D721Med (cell line): Measurements from ENCODE around the gene PDLIM1.

ENCODE experiments used
- DNase-seq: peaks from one replicate; pipeline ENCODE4 v3.0.0; 2011; ENCODE audit warnings: low spot score; ENCODE audit not compliant: insufficient read length
- FAIRE-seq: peaks from 2 replicates; lab custom pipeline; 2011; peaks lifted over from hg19 to GRCh38; lab: Jason Lieb, UNC
- TF ChIP-seq, protein P1 (sequence below): IDR thresholded peaks from 2 replicates; pipeline ENCODE4 v1.5.1; 2012; ENCODE audit warnings: mild to moderate bottlenecking, control low read depth; ENCODE audit not compliant: insufficient read depth; ENCODE audit errors: missing control alignments

Gene PDLIM1

DNA sequence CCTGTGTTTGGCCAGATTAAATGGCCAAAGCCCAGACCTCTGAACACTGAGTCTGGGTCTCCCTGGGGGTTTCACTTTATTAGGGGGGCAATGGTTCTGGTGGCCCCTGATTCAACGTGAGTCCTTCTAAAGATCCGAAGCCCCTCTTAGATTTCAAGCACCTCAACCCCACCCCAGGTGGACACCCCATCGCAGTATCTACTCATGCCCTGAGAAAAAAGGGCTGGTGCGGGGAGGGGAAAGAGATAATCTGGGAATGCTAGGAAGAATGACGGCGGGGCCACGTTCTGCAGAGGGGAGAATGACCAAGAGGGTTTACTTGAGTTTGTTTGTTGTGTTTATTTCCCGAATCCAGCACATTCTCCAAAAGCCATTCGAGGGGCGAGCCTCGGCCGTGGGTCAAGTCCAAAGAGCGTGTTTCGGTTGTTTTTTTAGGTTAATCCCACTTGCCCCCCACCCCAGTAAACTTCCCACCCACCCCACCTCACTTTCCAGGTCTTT is 832 bp downstream of the PDLIM1 start:
- no peak for DNase-seq
- TF ChIP-seq, protein P1, sequence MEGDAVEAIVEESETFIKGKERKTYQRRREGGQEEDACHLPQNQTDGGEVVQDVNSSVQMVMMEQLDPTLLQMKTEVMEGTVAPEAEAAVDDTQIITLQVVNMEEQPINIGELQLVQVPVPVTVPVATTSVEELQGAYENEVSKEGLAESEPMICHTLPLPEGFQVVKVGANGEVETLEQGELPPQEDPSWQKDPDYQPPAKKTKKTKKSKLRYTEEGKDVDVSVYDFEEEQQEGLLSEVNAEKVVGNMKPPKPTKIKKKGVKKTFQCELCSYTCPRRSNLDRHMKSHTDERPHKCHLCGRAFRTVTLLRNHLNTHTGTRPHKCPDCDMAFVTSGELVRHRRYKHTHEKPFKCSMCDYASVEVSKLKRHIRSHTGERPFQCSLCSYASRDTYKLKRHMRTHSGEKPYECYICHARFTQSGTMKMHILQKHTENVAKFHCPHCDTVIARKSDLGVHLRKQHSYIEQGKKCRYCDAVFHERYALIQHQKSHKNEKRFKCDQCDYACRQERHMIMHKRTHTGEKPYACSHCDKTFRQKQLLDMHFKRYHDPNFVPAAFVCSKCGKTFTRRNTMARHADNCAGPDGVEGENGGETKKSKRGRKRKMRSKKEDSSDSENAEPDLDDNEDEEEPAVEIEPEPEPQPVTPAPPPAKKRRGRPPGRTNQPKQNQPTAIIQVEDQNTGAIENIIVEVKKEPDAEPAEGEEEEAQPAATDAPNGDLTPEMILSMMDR = no peak
- no peak for FAIRE-seq

DNA sequence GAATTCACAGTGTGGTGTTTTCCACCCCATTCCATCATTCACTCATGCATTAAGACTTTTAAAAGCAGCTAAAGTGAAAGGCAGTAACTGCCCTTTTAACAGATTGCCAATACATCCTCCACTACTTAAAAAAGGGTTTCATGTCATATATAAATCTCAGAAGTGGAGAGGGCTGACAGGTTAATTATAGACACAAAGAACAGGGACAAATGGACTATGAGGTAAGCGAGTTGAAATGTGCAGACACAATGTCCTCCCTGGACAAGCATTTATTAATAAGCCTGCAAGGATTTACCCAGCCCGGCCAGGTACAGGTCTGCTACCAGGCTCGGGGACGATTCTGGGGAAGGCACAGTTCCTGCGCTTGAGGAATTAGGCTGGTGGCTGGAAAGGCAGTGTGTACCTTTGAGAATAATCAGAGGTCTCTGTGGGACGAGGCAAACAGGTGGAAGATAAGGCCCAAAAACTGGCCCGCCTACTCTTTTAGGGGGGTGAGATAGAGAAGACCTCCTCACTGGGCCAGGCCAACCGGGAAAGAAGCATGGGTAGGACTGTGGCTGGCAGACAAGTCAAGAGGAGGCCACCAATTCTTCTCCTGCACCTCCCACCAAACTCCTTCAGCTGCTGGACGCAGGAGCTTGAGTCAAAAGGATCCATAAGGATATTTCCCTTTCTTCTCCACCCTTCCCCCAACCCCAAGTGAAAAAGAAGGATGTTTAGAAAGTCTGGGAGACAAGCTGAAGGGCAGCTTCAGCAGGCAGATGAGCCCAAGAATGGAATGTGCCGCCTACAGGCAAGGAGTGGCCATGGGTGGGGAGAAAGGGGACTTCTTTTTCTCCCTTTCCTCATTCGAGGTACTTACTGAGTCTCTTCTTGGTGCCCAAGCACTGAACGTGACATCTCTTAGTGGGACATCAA is 1.5 kb downstream of the PDLIM1 start:
- TF ChIP-seq, protein P1 = peak; percentile 27
- DNase-seq (no peak), FAIRE-seq (no peak)

GRCh38 chr10:95288303-95288702 is 2.5 kb downstream of the PDLIM1 start:
- FAIRE-seq (no peak), DNase-seq (no peak)
- TF ChIP-seq, protein P1 = no peak

- DNase-seq = no peak
- FAIRE-seq = no peak
- TF ChIP-seq, protein P1 = no peak
Measured at GRCh38 chr10:95287281-95287680, 3.5 kb downstream of the PDLIM1 start.

GRCh38 chr10:95286707-95287106 is 4.1 kb downstream of the PDLIM1 start:
- no peak for FAIRE-seq
- no peak for DNase-seq
- TF ChIP-seq, protein P1 = no peak

DNA sequence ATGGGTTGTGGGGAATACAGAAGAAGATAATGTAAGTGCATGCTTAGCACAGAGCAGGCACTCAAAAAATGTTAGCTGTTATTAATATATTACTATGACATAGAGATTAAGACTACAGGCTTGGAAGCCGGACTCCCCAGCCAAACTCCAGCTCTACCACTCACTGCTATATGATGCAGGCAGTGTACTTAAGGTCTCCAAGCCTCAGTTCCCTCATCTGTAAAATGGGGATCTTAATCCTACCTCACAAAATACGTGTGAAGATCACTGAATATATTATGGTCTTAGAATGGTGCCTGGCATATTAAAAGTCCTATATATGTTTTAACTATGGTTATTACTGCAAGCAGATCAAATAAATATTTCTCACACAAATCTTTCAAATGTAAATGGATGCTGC is 5.2 kb downstream of the PDLIM1 start:
- FAIRE-seq (no peak), DNase-seq (no peak)
- TF ChIP-seq, protein P1 = no peak

GRCh38 chr10:95284807-95285206 is 6.0 kb downstream of the PDLIM1 start:
- TF ChIP-seq, protein P1 = no peak
- FAIRE-seq = no peak
- DNase-seq = no peak
